IgD-negative memory B cell (primary cell): ENCODE results near the gene KDM2A. TPM values are rescaled to one million over a fixed set of nuclear protein-coding genes. Genes with fewer than 3 reads are reported as not detected.
"Not testable (repeated sequence)": the region's sequence is repeated elsewhere in the genome, so short reads cannot be mapped to it uniquely, and the experiment has no call there.

Experiments
- H3K27ac Mint-ChIP-seq, 3 donors: one replicate each; pipeline ENCODE4 v1.8.0; 2020 to 2022; ENCODE audit warnings: mild to moderate bottlenecking in 3 of 3, mixed read lengths in 3 of 3, moderate library complexity in 1 of 3
- H3K27me3 Mint-ChIP-seq: one replicate; pipeline ENCODE4 v1.8.0; 2021; ENCODE audit warnings: mixed read lengths
- H3K36me3 Mint-ChIP-seq: one replicate; pipeline ENCODE4 v1.8.0; 2020; ENCODE audit warnings: mild to moderate bottlenecking, mixed read lengths
- H3K4me1 Mint-ChIP-seq, 3 donors: one replicate each; pipeline ENCODE4 v1.8.0; 2020 to 2022; ENCODE audit warnings: mixed read lengths in 3 of 3, mild to moderate bottlenecking in 1 of 3
- H3K4me3 Mint-ChIP-seq, 4 donors: one replicate each; pipeline ENCODE4 v1.8.0; 2020 to 2022; ENCODE audit warnings: mild to moderate bottlenecking in 4 of 4, mixed read lengths in 4 of 4, moderate library complexity in 3 of 4
- H3K9me3 Mint-ChIP-seq, 3 donors: one replicate each; pipeline ENCODE4 v1.8.0; 2020 to 2021; ENCODE audit warnings: mixed read lengths in 3 of 3, mild to moderate bottlenecking in 1 of 3
- polyA plus RNA-seq: library from polyadenylated mRNA; unstranded; fragments of 300-500 nt; fragmentation: Illumina TruSeq; gene quantifications from one replicate; pipeline ENCODE4 v1.2.3, GENCODE V29; 2021

The KDM2A gene
- polyA plus RNA-seq, 1 donor from 2014 or later, result 25.1 TPM

GRCh38 chr11:67247946-67248550 is 129.0 kb downstream of the KDM2A start:
- peaks cover 14 to 21% (median 16%) of the 10 kb centered on the region in 3 donors for H3K4me1 Mint-ChIP-seq
- H3K36me3 Mint-ChIP-seq, result peaks cover 9% of the 10 kb centered on the region
- H3K4me3 Mint-ChIP-seq, result no peak overlapping the region
- peak overlapping the region; percentile 28 to 93 (median 76) for H3K27ac Mint-ChIP-seq
- no peaks in the 10 kb centered on the region for H3K9me3 Mint-ChIP-seq
- H3K27me3 Mint-ChIP-seq, result no peaks in the 10 kb centered on the region

- Mint-ChIP-seq H3K4me1 (peaks cover 15 to 16% (median 15%) of the 10 kb centered on the region in 3 donors), H3K27me3 (no peaks in the 10 kb centered on the region), H3K4me3 (no peak overlapping the region), H3K36me3 (peaks cover 9% of the 10 kb centered on the region), H3K9me3 (no peaks in the 10 kb centered on the region), H3K27ac (peak overlapping the region in 1 of 3 donors; percentile 93)
Measured at GRCh38 chr11:67248653-67249052, 129.6 kb downstream of the KDM2A start.

DNA sequence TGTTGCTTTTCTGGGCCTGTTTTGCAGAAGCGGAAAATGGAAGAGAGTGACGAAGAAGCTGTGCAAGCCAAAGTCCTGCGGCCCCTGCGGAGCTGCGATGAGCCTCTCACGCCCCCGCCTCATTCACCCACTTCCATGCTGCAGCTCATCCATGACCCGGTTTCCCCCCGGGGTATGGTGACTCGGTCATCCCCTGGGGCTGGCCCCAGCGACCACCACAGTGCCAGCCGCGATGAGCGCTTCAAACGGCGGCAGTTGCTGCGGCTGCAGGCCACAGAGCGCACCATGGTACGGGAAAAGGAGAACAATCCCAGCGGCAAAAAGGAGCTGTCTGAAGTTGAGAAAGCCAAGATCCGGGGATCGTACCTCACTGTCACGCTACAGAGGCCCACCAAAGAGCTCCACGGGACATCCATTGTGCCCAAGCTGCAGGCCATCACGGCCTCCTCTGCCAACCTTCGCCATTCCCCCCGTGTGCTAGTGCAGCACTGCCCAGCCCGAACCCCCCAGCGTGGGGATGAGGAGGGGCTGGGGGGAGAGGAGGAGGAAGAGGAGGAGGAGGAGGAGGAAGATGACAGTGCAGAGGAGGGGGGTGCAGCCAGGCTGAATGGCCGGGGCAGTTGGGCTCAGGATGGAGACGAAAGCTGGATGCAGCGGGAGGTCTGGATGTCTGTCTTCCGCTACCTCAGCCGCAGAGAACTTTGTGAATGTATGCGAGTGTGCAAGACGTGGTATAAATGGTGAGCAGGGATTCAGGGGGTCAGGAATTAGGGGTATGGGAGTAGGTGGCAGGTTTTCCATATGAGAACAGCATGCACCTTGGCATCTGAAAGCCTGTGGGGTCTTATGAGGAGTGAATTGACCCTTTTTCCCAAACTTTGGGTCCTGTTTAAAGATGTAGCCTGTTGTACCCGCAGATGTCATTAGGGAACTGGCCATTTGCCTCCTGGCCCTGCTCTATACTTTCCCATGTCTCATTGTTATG is 131.3 kb downstream of the KDM2A start:
- Mint-ChIP-seq H3K27ac (peak overlapping the region in 1 of 3 donors; percentile 53), H3K36me3 (peaks cover 2% of the 10 kb centered on the region), H3K27me3 (no peaks in the 10 kb centered on the region), H3K4me3 (no peak overlapping the region), H3K9me3 (no peaks in the 10 kb centered on the region), H3K4me1 (peaks cover 8 to 17% (median 12%) of the 10 kb centered on the region in 3 donors)

DNA sequence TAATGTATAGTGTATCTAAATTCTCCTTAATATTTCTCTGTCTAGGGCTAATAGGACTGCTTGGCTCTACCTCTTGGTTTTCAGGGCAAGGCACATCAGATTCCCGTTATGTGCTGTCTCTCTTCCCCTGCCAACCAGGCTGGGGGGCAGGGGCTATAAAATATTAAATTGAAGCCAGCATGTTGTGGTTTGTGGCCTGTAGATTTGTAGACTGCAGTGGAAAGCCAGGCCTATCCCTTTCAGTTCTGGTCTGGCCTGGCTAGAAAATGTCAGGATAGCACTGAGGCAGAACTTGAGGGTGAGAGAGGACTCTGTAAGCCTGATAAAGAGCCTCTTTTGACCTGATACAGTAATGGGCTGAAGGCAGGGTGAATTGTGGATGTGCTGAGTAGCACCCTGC is 132.8 kb downstream of the KDM2A start:
- H3K36me3 Mint-ChIP-seq, result peaks cover 2% of the 10 kb centered on the region
- no peaks in the 10 kb centered on the region for H3K27me3 Mint-ChIP-seq
- H3K9me3 Mint-ChIP-seq, result no peaks in the 10 kb centered on the region
- peaks cover 9 to 11% (median 9%) of the 10 kb centered on the region in 3 donors for H3K4me1 Mint-ChIP-seq
- no peak overlapping the region for H3K4me3 Mint-ChIP-seq
- H3K27ac Mint-ChIP-seq, result peak overlapping the region in 1 of 3 donors; percentile 53

DNA sequence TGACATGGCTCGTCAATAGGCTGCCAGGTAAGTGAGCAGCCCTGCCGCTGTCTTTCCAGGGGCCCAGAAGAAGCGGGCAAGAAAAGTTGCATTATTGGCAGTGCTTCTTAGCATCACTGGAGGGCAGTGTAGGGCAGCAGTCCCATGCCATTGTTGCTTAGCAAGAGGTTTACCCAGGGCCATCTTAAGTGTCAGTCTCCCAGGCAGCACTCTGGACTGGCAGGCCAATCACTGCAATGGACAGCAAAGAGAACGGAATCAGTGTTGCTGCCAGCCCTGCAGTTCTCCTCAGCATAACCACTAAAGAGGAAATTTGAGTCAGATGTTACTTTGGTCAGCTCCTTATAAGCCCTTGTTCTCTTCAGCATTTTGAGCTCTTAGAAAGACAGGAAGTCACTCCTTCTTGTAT is 133.8 kb downstream of the KDM2A start:
- peak overlapping the region; percentile 3 to 83 (median 71) for H3K27ac Mint-ChIP-seq
- H3K27me3 Mint-ChIP-seq, result no peaks in the 10 kb centered on the region
- H3K36me3 Mint-ChIP-seq, result peaks cover 2% of the 10 kb centered on the region
- H3K4me3 Mint-ChIP-seq, result peak overlapping the region in 1 of 4 donors; percentile 30
- H3K4me1 Mint-ChIP-seq, result peaks cover 9 to 13% (median 9%) of the 10 kb centered on the region in 3 donors
- H3K9me3 Mint-ChIP-seq, result no peaks in the 10 kb centered on the region

- peak overlapping the region in 1 of 4 donors; percentile 9 for H3K4me3 Mint-ChIP-seq
- peaks cover 8 to 13% (median 9%) of the 10 kb centered on the region in 3 donors for H3K4me1 Mint-ChIP-seq
- peaks cover 2% of the 10 kb centered on the region for H3K36me3 Mint-ChIP-seq
- H3K27ac Mint-ChIP-seq, result peak overlapping the region in 2 of 3 donors; percentile 3 to 71
- H3K27me3 Mint-ChIP-seq, result no peaks in the 10 kb centered on the region
- no peaks in the 10 kb centered on the region for H3K9me3 Mint-ChIP-seq
Measured at GRCh38 chr11:67253872-67254624, 135.0 kb downstream of the KDM2A start.

DNA sequence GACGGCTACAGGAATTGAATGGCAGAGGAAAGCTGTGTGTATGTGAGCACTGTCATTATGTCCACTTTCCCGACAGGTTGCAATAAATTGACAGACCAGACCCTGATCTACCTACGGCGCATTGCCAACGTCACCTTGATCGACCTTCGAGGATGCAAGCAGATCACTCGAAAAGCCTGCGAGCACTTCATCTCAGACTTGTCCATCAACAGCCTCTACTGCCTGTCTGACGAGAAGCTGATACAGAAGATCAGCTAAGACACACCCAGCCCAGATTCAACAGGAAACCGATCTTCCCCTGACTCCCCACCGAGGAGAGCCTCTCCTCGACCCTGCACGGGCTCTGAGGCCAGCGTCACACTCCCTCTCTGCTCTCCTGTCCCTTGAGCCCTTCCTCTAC is 135.7 kb downstream of the KDM2A start:
- no peaks in the 10 kb centered on the region for H3K9me3 Mint-ChIP-seq
- H3K27ac Mint-ChIP-seq, result peak overlapping the region in 1 of 3 donors; percentile 69
- no peaks in the 10 kb centered on the region for H3K27me3 Mint-ChIP-seq
- H3K4me3 Mint-ChIP-seq, result peak overlapping the region in 2 of 4 donors; percentile 9 to 54
- H3K36me3 Mint-ChIP-seq, result peaks cover 3% of the 10 kb centered on the region
- H3K4me1 Mint-ChIP-seq, result peaks cover 9 to 15% (median 11%) of the 10 kb centered on the region in 3 donors

- Mint-ChIP-seq H3K27me3 (no peaks in the 10 kb centered on the region), H3K4me3 (peak overlapping the region in 1 of 4 donors; percentile 73), H3K27ac (peak overlapping the region; percentile 31 to 69 (median 42)), H3K4me1 (peaks cover 9 to 15% (median 11%) of the 10 kb centered on the region in 3 donors), H3K36me3 (peaks cover 3% of the 10 kb centered on the region), H3K9me3 (no peaks in the 10 kb centered on the region)
Measured at GRCh38 chr11:67255353-67255752, 136.3 kb downstream of the KDM2A start.

- Mint-ChIP-seq H3K36me3 (peaks cover 3% of the 10 kb centered on the region), H3K9me3 (no peaks in the 10 kb centered on the region), H3K4me1 (peaks cover 9 to 15% (median 11%) of the 10 kb centered on the region in 3 donors), H3K27ac (peak overlapping the region; percentile 31 to 69 (median 42)), H3K27me3 (no peaks in the 10 kb centered on the region), H3K4me3 (peak overlapping the region in 1 of 4 donors; percentile 73)
Measured at GRCh38 chr11:67255864-67256263, 136.8 kb downstream of the KDM2A start.

DNA sequence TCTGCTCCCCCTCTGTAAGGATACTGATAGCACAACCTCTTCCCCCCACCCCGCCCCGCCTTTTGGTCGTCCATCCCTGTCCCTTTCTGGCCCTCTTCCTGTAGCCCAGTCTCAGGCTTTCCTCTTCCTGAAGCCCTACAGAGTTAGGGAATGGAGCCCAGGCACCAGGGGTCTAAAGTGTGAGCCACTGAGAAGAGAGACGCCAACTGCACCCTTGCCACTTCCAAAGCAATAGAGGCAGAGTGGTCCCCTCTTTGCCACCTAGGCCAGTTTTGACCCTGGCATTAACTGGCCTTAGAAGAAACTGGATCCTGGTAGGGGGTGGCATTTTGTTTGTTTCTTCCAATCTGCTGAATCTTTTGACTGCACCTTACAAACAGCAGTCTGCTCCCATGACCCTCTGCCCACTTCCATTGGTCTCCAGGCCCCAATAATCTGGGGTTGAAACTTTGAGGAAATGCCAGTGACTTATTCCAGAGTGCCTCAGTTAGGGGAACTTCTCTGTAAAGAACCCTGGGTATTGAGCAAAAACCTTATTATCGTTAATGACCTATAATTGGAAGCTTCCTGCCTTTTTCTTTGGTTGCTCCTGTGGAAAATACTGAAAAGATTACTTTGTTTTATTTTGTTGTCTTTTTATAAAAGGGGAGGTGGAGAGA is 137.5 kb downstream of the KDM2A start:
- Mint-ChIP-seq H3K9me3 (no peaks in the 10 kb centered on the region), H3K4me1 (peaks cover 9 to 17% (median 12%) of the 10 kb centered on the region in 3 donors), H3K27me3 (no peaks in the 10 kb centered on the region), H3K27ac (peak overlapping the region in 2 of 3 donors; percentile 69 to 78), H3K36me3 (peaks cover 3% of the 10 kb centered on the region), H3K4me3 (no peak overlapping the region)

DNA sequence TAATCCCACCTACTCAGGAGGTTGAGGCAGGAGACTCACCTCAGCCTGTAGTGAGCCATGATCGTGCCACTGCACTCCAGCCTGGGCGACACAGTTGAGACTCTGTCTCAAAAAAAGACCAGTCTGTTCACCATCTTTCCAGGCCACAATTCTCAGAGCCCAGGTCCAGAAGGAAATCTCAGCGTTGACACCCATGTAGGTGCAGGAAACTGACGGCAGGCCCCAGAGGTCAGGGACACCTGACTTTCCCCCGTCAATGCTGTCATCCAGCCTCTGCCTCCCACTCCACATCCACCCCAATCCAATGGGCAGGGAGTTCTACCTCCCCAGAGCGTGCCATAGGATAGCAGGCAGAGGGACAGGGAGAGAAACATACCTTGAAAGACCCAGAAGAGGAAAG is 141.3 kb downstream of the KDM2A start:
- Mint-ChIP-seq H3K27me3 (peaks cover 8% of the 10 kb centered on the region), H3K27ac (no peak overlapping the region), H3K4me3 (no peak overlapping the region), H3K4me1 (peaks cover 6 to 21% (median 18%) of the 10 kb centered on the region in 3 donors), H3K36me3 (peaks cover 1% of the 10 kb centered on the region), H3K9me3 (no peaks in the 10 kb centered on the region)

GRCh38 chr11:67260885-67261639 is 142.0 kb downstream of the KDM2A start:
- not testable (repeated sequence) for H3K27ac Mint-ChIP-seq, H3K9me3 Mint-ChIP-seq, H3K36me3 Mint-ChIP-seq, H3K27me3 Mint-ChIP-seq
- peaks cover 6 to 24% (median 23%) of the 10 kb centered on the region in 3 donors for H3K4me1 Mint-ChIP-seq
- H3K4me3 Mint-ChIP-seq, result peak overlapping the region in 2 of 4 donors; percentile 40 to 60

GRCh38 chr11:67261640-67261945 is 142.5 kb downstream of the KDM2A start:
- peaks cover 1% of the 10 kb centered on the region for H3K36me3 Mint-ChIP-seq
- H3K4me3 Mint-ChIP-seq, result peak overlapping the region in 2 of 4 donors; percentile 8 to 31
- no peaks in the 10 kb centered on the region for H3K9me3 Mint-ChIP-seq
- no peak overlapping the region for H3K27ac Mint-ChIP-seq
- H3K4me1 Mint-ChIP-seq, result peaks cover 6 to 24% (median 23%) of the 10 kb centered on the region in 3 donors
- peaks cover 8% of the 10 kb centered on the region for H3K27me3 Mint-ChIP-seq
